ENCODE measurements around the gene ITGB4.

- TF ChIP-seq CTCF (IDR thresholded peaks at IDR 0.05) (peak; percentile 99), RAD21 (IDR thresholded peaks at IDR 0.05; ENCODE audit: low read length) (peak; percentile 82), ZBTB33 (IDR thresholded peaks at IDR 0.05; ENCODE audit: borderline replicate concordance, low read depth) (no peak), RCOR1 (IDR thresholded peaks at IDR 0.05; ENCODE audit: low read length) (no peak; the same call in 1 of the 2 replicates), RXRA (IDR thresholded peaks at IDR 0.05; ENCODE audit: borderline replicate concordance, low read depth) (no peak)
- TF ChIP-seq, protein P1, sequence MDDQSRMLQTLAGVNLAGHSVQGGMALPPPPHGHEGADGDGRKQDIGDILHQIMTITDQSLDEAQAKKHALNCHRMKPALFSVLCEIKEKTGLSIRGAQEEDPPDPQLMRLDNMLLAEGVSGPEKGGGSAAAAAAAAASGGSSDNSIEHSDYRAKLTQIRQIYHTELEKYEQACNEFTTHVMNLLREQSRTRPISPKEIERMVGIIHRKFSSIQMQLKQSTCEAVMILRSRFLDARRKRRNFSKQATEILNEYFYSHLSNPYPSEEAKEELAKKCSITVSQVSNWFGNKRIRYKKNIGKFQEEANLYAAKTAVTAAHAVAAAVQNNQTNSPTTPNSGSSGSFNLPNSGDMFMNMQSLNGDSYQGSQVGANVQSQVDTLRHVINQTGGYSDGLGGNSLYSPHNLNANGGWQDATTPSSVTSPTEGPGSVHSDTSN (IDR thresholded peaks at IDR 0.05) = no peak
- TF ChIP-seq, protein P2, sequence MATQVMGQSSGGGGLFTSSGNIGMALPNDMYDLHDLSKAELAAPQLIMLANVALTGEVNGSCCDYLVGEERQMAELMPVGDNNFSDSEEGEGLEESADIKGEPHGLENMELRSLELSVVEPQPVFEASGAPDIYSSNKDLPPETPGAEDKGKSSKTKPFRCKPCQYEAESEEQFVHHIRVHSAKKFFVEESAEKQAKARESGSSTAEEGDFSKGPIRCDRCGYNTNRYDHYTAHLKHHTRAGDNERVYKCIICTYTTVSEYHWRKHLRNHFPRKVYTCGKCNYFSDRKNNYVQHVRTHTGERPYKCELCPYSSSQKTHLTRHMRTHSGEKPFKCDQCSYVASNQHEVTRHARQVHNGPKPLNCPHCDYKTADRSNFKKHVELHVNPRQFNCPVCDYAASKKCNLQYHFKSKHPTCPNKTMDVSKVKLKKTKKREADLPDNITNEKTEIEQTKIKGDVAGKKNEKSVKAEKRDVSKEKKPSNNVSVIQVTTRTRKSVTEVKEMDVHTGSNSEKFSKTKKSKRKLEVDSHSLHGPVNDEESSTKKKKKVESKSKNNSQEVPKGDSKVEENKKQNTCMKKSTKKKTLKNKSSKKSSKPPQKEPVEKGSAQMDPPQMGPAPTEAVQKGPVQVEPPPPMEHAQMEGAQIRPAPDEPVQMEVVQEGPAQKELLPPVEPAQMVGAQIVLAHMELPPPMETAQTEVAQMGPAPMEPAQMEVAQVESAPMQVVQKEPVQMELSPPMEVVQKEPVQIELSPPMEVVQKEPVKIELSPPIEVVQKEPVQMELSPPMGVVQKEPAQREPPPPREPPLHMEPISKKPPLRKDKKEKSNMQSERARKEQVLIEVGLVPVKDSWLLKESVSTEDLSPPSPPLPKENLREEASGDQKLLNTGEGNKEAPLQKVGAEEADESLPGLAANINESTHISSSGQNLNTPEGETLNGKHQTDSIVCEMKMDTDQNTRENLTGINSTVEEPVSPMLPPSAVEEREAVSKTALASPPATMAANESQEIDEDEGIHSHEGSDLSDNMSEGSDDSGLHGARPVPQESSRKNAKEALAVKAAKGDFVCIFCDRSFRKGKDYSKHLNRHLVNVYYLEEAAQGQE (IDR thresholded peaks at IDR 0.05; ENCODE audit: low read depth, low read length) = no peak
Measured at GRCh38 chr17:75749545-75750389, 28.5 kb downstream of the ITGB4 start.

Data from SK-N-SH (cell line).